ENCODE results near the gene OGN.

The OGN gene

GRCh38 chr9:92402826-92403745, 1.3 kb downstream of the OGN start:
- DNase-seq (ENCODE audit: low spot score) = no peak

- no peak for DNase-seq (ENCODE audit: low spot score)
These were observed 2.0 kb downstream of the OGN start for GRCh38 chr9:92402360-92402759.

GRCh38 chr9:92397853-92398252, 6.5 kb downstream of the OGN start:
- DNase-seq (ENCODE audit: low spot score) = no peak

- DNase-seq (ENCODE audit: low spot score) = no peak
These were observed 8.8 kb downstream of the OGN start for GRCh38 chr9:92395617-92396016.

- no peak for DNase-seq (ENCODE audit: low spot score)
These were observed 10.7 kb downstream of the OGN start for GRCh38 chr9:92393686-92394085.

GRCh38 chr9:92392690-92393089, 11.7 kb downstream of the OGN start:
- no peak for DNase-seq (ENCODE audit: low spot score)

GRCh38 chr9:92385953-92386352, 18.4 kb downstream of the OGN start:
- DNase-seq (ENCODE audit: low spot score) = no peak

GRCh38 chr9:92385477-92385876, 18.9 kb downstream of the OGN start:
- DNase-seq (ENCODE audit: low spot score) = no peak

GRCh38 chr9:92385001-92385400, 19.4 kb downstream of the OGN start:
- no peak for DNase-seq (ENCODE audit: low spot score)

GRCh38 chr9:92384375-92384774, 20.0 kb downstream of the OGN start:
- no peak for DNase-seq (ENCODE audit: low spot score)

- DNase-seq (ENCODE audit: low spot score) = no peak
These were observed 22.6 kb downstream of the OGN start for GRCh38 chr9:92381775-92382174.

GRCh38 chr9:92380603-92381002, 23.8 kb downstream of the OGN start:
- no peak for DNase-seq (ENCODE audit: low spot score)

- no peak for DNase-seq (ENCODE audit: low spot score)
These were observed 25.4 kb downstream of the OGN start for GRCh38 chr9:92378865-92379560.

- no peak for DNase-seq (ENCODE audit: low spot score)
These were observed 26.5 kb downstream of the OGN start for GRCh38 chr9:92377876-92378275.

- no peak for DNase-seq (ENCODE audit: low spot score)
These were observed 31.2 kb downstream of the OGN start for GRCh38 chr9:92373167-92373566.

GRCh38 chr9:92369075-92369474, 35.3 kb downstream of the OGN start:
- DNase-seq (ENCODE audit: low spot score) = no peak

GRCh38 chr9:92360083-92360482, 44.3 kb downstream of the OGN start:
- DNase-seq (ENCODE audit: low spot score) = no peak

GRCh38 chr9:92359394-92359995, 44.9 kb downstream of the OGN start:
- no peak for DNase-seq (ENCODE audit: low spot score)

- DNase-seq (ENCODE audit: low spot score) = no peak
These were observed 51.3 kb downstream of the OGN start for GRCh38 chr9:92353051-92353450.

- DNase-seq (ENCODE audit: low spot score) = no peak
These were observed 53.6 kb downstream of the OGN start for GRCh38 chr9:92350740-92351133.

GRCh38 chr9:92349771-92350739, 54.3 kb downstream of the OGN start:
- no peak for DNase-seq (ENCODE audit: low spot score)

- DNase-seq (ENCODE audit: low spot score) = no peak
These were observed 58.8 kb downstream of the OGN start for GRCh38 chr9:92345582-92345981.

Measured in hematopoietic multipotent progenitor cell treated with erythropoietin and hydrocortisone succinate and interleukin-3 and kit ligand, for 17 days (in vitro differentiated cells).